HG02970 (cell line): ENCODE data around the gene DOK7.

Experiments used
- ATAC-seq: cut with Tn5 transposase; IDR thresholded peaks from one replicate; pipeline ENCODE4 v1.9.1; 2021; ENCODE audit warnings: mild to moderate bottlenecking, moderate library complexity, moderate number of reproducible peaks; ENCODE audit not compliant: unreplicated experiment, low FRiP score

DOK7 gene

GRCh38 chr4:3516836-3517730, 54.0 kb downstream of the DOK7 start:
- ATAC-seq = no peak

GRCh38 chr4:3517731-3518510, 54.8 kb downstream of the DOK7 start:
- ATAC-seq = no peak

GRCh38 chr4:3518511-3518880, 55.4 kb downstream of the DOK7 start:
- no peak for ATAC-seq

GRCh38 chr4:3518941-3519340, 55.8 kb downstream of the DOK7 start:
- no peak for ATAC-seq

GRCh38 chr4:3519468-3520264, 56.6 kb downstream of the DOK7 start:
- no peak for ATAC-seq

GRCh38 chr4:3520276-3520675, 57.2 kb downstream of the DOK7 start:
- no peak for ATAC-seq

GRCh38 chr4:3520796-3521600, 57.9 kb downstream of the DOK7 start:
- ATAC-seq = no peak

- no peak for ATAC-seq
Observed at GRCh38 chr4:3521621-3522325, 58.7 kb downstream of the DOK7 start.

- ATAC-seq = no peak
Observed at GRCh38 chr4:3522326-3522640, 59.2 kb downstream of the DOK7 start.

GRCh38 chr4:3522651-3523050, 59.5 kb downstream of the DOK7 start:
- ATAC-seq = no peak

- no peak for ATAC-seq
Observed at GRCh38 chr4:3523146-3523627, 60.1 kb downstream of the DOK7 start.

GRCh38 chr4:3523628-3524221, 60.6 kb downstream of the DOK7 start:
- ATAC-seq = no peak

GRCh38 chr4:3524349-3524748, 61.2 kb downstream of the DOK7 start:
- no peak for ATAC-seq

GRCh38 chr4:3524920-3525319, 61.8 kb downstream of the DOK7 start:
- no peak for ATAC-seq

GRCh38 chr4:3525532-3526430, 62.7 kb downstream of the DOK7 start:
- ATAC-seq = no peak

GRCh38 chr4:3526456-3526855, 63.4 kb downstream of the DOK7 start:
- ATAC-seq = no peak

- ATAC-seq = no peak
Observed at GRCh38 chr4:3527101-3527913, 64.2 kb downstream of the DOK7 start.
